Measurements from ENCODE around the gene AMFR. TPM values are rescaled to one million over a fixed set of nuclear protein-coding genes. Genes with fewer than 3 reads are reported as not detected.
A peak's percentile ranks its signal among the peaks of the same experiment; 100 is the strongest.

AMFR gene
- total and polyA plus RNA-seq, 8 donors = 64.2 to 88.5 (median 69.7) TPM

GRCh38 chr16:56320811-56321558 is 104.4 kb downstream of the AMFR start:
- H3K27me3 ChIP-seq = peaks cover 0 to 8% of the 10 kb centered on the region in 2 donors
- H3K4me1 ChIP-seq = peaks cover 3 to 7% of the 10 kb centered on the region in 2 donors
- H3K27ac ChIP-seq = no peak overlapping the region
- no peak for TF ChIP-seq CTCF (IDR thresholded peaks at IDR 0.05)
- no peaks in the 10 kb centered on the region for H3K36me3 ChIP-seq
- ATAC-seq (no peak), DNase-seq (peak in 1 of 4 donors; percentile 17)
- H3K9me3 ChIP-seq = no peaks in the 10 kb centered on the region
- no peak overlapping the region for H3K4me3 ChIP-seq
- intact Hi-C loops (cut with DNase I) = no loop called here

- no peaks in the 10 kb centered on the region for H3K36me3 ChIP-seq
- no peaks in the 10 kb centered on the region for H3K9me3 ChIP-seq
- peaks cover 0 to 8% of the 10 kb centered on the region in 2 donors for H3K27me3 ChIP-seq
- no peak for TF ChIP-seq CTCF (IDR thresholded peaks at IDR 0.05)
- intact Hi-C loops (cut with DNase I) = no loop called here
- H3K27ac ChIP-seq = no peak overlapping the region
- H3K4me3 ChIP-seq = no peak overlapping the region
- peaks cover 3 to 7% of the 10 kb centered on the region in 2 donors for H3K4me1 ChIP-seq
- DNase-seq = peak in 1 of 4 donors; percentile 30
- no peak for ATAC-seq
Observed at GRCh38 chr16:56320056-56320455, 105.3 kb downstream of the AMFR start.

GRCh38 chr16:56319376-56319775 is 106.0 kb downstream of the AMFR start:
- H3K27me3 ChIP-seq = peaks cover 0 to 8% of the 10 kb centered on the region in 2 donors
- H3K4me3 ChIP-seq = no peak overlapping the region
- DNase-seq = peak in 1 of 4 donors; percentile 50
- H3K4me1 ChIP-seq = peaks cover 3 to 7% of the 10 kb centered on the region in 2 donors
- ATAC-seq = no peak
- TF ChIP-seq CTCF (IDR thresholded peaks at IDR 0.05) = no peak
- H3K27ac ChIP-seq = no peak overlapping the region
- H3K9me3 ChIP-seq = no peaks in the 10 kb centered on the region
- no peaks in the 10 kb centered on the region for H3K36me3 ChIP-seq
- intact Hi-C loops (cut with DNase I) = loop anchor here in 1 of 2 donors (10.0 kb wide), 1 partner anchor 375 kb away; no protein-coding TSS in a partner anchor

- intact Hi-C loops (cut with DNase I) = loop anchor here in 1 of 2 donors (10.0 kb wide), 1 partner anchor 374 kb away; no protein-coding TSS in a partner anchor
- Histone ChIP-seq H3K27me3 (peaks cover 0 to 8% of the 10 kb centered on the region in 2 donors), H3K27ac (no peak overlapping the region), H3K9me3 (no peaks in the 10 kb centered on the region), H3K36me3 (no peaks in the 10 kb centered on the region), H3K4me1 (peaks cover 3 to 7% of the 10 kb centered on the region in 2 donors), H3K4me3 (no peak overlapping the region)
- ATAC-seq (no peak), DNase-seq (peak in 2 of 4 donors; percentile 81 to 90)
- TF ChIP-seq CTCF (IDR thresholded peaks at IDR 0.05) = no peak
Observed at GRCh38 chr16:56318827-56319140, 106.6 kb downstream of the AMFR start.

- peaks cover 0 to 8% of the 10 kb centered on the region in 2 donors for H3K27me3 ChIP-seq
- DNase-seq (peak; percentile 63 to 96 (median 92)), ATAC-seq (peak; percentile 99)
- intact Hi-C loops (cut with DNase I) = loop anchor here in 1 of 2 donors (10.0 kb wide), 1 partner anchor 373 kb away; no protein-coding TSS in a partner anchor
- no peak overlapping the region for H3K27ac ChIP-seq
- no peaks in the 10 kb centered on the region for H3K9me3 ChIP-seq
- peak; percentile 72 to 94 for TF ChIP-seq CTCF (IDR thresholded peaks at IDR 0.05)
- H3K36me3 ChIP-seq = no peaks in the 10 kb centered on the region
- H3K4me1 ChIP-seq = peaks cover 3 to 7% of the 10 kb centered on the region in 2 donors
- no peak overlapping the region for H3K4me3 ChIP-seq
Observed at GRCh38 chr16:56317998-56318826, 107.1 kb downstream of the AMFR start.

Data from left lung (tissue), 10 donors.